Vagina (tissue), 2 donors: Measurements from ENCODE around the gene TMEM37. TPM values are rescaled to one million over a fixed set of nuclear protein-coding genes. Genes with fewer than 3 reads are reported as not detected.
"Not testable (repeated sequence)": the region's sequence is repeated elsewhere in the genome, so short reads cannot be mapped to it uniquely, and the experiment has no call there.

Experiments
- DNase-seq, 2 donors: peaks; one replicate each; pipeline ENCODE4 v3.0.0-alpha.2; 2017; ENCODE audit errors: extremely low spot score in 2 of 2
- H3K27ac ChIP-seq: fragments of 200-600 bp; sonication (generic); one replicate; pipeline ENCODE4 v1.5.1; 2019
- H3K27me3 ChIP-seq: fragments of 200-600 bp; sonication (generic); one replicate; pipeline ENCODE4 v1.5.1; 2019
- H3K36me3 ChIP-seq, 2 donors: fragments of 200-600 bp; sonication (generic); one replicate each; pipeline ENCODE4 v1.5.1; 2017 to 2019
- H3K4me1 ChIP-seq: fragments of 200-600 bp; sonication (generic); one replicate; pipeline ENCODE4 v1.5.1; 2019
- H3K4me3 ChIP-seq, 2 donors: fragments of 200-600 bp; sonication (generic); 1 replicate in 1 of 2; 2 replicates in 1 of 2; pipeline ENCODE4 v1.5.1; 2016 to 2019
- H3K9me3 ChIP-seq: fragments of 200-600 bp; sonication (generic); one replicate; pipeline ENCODE4 v1.5.1; 2019
- CTCF ChIP-seq, 3 experiments: fragments of 450-650 bp in 2 of 3; fragments of 200-600 bp in 1 of 3; sonication (generic) in 1 of 3; IDR thresholded peaks; one replicate each; pipeline ENCODE4 v1.5.1; 2017 to 2019; ENCODE audit warnings: antibody characterized with exemption in 3 of 3, mild to moderate bottlenecking in 2 of 3, moderate library complexity in 2 of 3
- POLR2A ChIP-seq, 2 donors: fragments of 450-650 bp; IDR thresholded peaks; one replicate each; pipeline ENCODE4 v1.6.1; 2017; ENCODE audit warnings: antibody characterized with exemption in 2 of 2, mild to moderate bottlenecking in 2 of 2, moderate library complexity in 2 of 2
- POLR2AphosphoS5 ChIP-seq, 2 donors: sonication (generic); formaldehyde crosslinking; IDR thresholded peaks; one replicate each; pipeline ENCODE4 v1.9.0; 2017; ENCODE audit warnings: antibody characterized with exemption in 2 of 2, mild to moderate bottlenecking in 2 of 2, low read depth in 1 of 2; ENCODE audit not compliant: insufficient read depth in 1 of 2
- intact Hi-C: fragments of 100-400 bp; cut with DNase I; formaldehyde crosslinking; loops from one replicate; pipeline ENCODE4 v1.15.1; 2023
- total RNA-seq: library from RNA; depleted of rRNA; stranded (reverse); fragments of >200 nt; gene quantifications from one replicate; pipeline ENCODE4 v1.2.3, GENCODE V29; 2016

Gene TMEM37
- total RNA-seq, 1 donor from 2014 or later, result 3.2 TPM

GRCh38 chr2:119402106-119402505, 29.5 kb upstream of the TMEM37 start:
- Histone ChIP-seq H3K4me1 (no peaks in the 10 kb centered on the region), H3K27ac (no peak overlapping the region), H3K9me3 (no peaks in the 10 kb centered on the region), H3K27me3 (no peaks in the 10 kb centered on the region), H3K36me3 (no peaks in the 10 kb centered on the region), H3K4me3 (no peak overlapping the region)
- DNase-seq, result no peak
- TF ChIP-seq CTCF (IDR thresholded peaks at IDR 0.05) (no peak), POLR2A (IDR thresholded peaks at IDR 0.05) (no peak), POLR2AphosphoS5 (IDR thresholded peaks at IDR 0.05; ENCODE audit: insufficient read depth in 1 of 2, low read depth in 1 of 2) (no peak)
- intact Hi-C loops, result no loop called here

- H3K4me1 ChIP-seq, result peaks cover under 1% of the 10 kb centered on the region
- DNase-seq, result no peak
- no peaks in the 10 kb centered on the region for H3K27me3 ChIP-seq
- TF ChIP-seq POLR2A (IDR thresholded peaks at IDR 0.05), result no peak
- no peak overlapping the region for H3K27ac ChIP-seq
- H3K36me3 ChIP-seq, result no peaks in the 10 kb centered on the region
- H3K4me3 ChIP-seq, result no peak overlapping the region
- intact Hi-C loops, result no loop called here
- no peaks in the 10 kb centered on the region for H3K9me3 ChIP-seq
Measured at GRCh38 chr2:119402645-119403560, 28.8 kb upstream of the TMEM37 start.

- H3K4me1 ChIP-seq, H3K36me3 ChIP-seq, DNase-seq, H3K4me3 ChIP-seq, H3K9me3 ChIP-seq, intact Hi-C loops, H3K27me3 ChIP-seq, H3K27ac ChIP-seq: not testable (repeated sequence)
Measured at GRCh38 chr2:119403618-119404017, 28.0 kb upstream of the TMEM37 start.

- Histone ChIP-seq H3K4me3 (no peak overlapping the region), H3K9me3 (no peaks in the 10 kb centered on the region), H3K27me3 (no peaks in the 10 kb centered on the region), H3K36me3 (no peaks in the 10 kb centered on the region), H3K27ac (no peak overlapping the region), H3K4me1 (peaks cover 7% of the 10 kb centered on the region)
- intact Hi-C loops, result loop anchor here (5.0 kb wide), 1 partner anchor 72 kb away; no protein-coding TSS in a partner anchor
- DNase-seq, result no peak
- TF ChIP-seq POLR2AphosphoS5 (IDR thresholded peaks at IDR 0.05; ENCODE audit: insufficient read depth in 1 of 2, low read depth in 1 of 2) (no peak), POLR2A (IDR thresholded peaks at IDR 0.05) (no peak), CTCF (IDR thresholded peaks at IDR 0.05) (no peak)
Measured at GRCh38 chr2:119405151-119405550, 26.5 kb upstream of the TMEM37 start.

GRCh38 chr2:119407430-119408220, 24.0 kb upstream of the TMEM37 start:
- no peaks in the 10 kb centered on the region for H3K9me3 ChIP-seq
- H3K36me3 ChIP-seq, result no peaks in the 10 kb centered on the region
- intact Hi-C loops, result loop anchor here (5.0 kb wide), 1 partner anchor 70 kb away; no protein-coding TSS in a partner anchor
- H3K27me3 ChIP-seq, result no peaks in the 10 kb centered on the region
- no peak overlapping the region for H3K4me3 ChIP-seq
- DNase-seq, result no peak
- H3K27ac ChIP-seq, result no peak overlapping the region
- H3K4me1 ChIP-seq, result peaks cover 7% of the 10 kb centered on the region
- peak; percentile 54 to 73 (median 71) for TF ChIP-seq CTCF (IDR thresholded peaks at IDR 0.05)
- no peak for TF ChIP-seq POLR2A (IDR thresholded peaks at IDR 0.05)
- TF ChIP-seq POLR2AphosphoS5 (IDR thresholded peaks at IDR 0.05; ENCODE audit: insufficient read depth in 1 of 2, low read depth in 1 of 2), result no peak
